HepG2 (cell line): ENCODE data around the gene ABHD15. TPM values are rescaled to one million over a fixed set of nuclear protein-coding genes. Genes with fewer than 3 reads are reported as not detected.

ENCODE experiments used
- CHD4 ChIP-seq: fragments of 200-600 bp; sonication (generic); IDR thresholded peaks from 2 replicates; pipeline ENCODE4 v1.7.0; 2017; ENCODE audit warnings: mild to moderate bottlenecking, low read length, borderline replicate concordance
- KDM5A ChIP-seq: fragments of 200-600 bp; sonication (generic); IDR thresholded peaks from 2 replicates; pipeline ENCODE4 v1.7.0; 2018; ENCODE audit warnings: antibody characterized with exemption, mild to moderate bottlenecking, low read length, borderline replicate concordance
- NPAS2 ChIP-seq: sonication (generic); formaldehyde crosslinking; IDR thresholded peaks from 2 replicates; pipeline ENCODE4 v1.8.0; 2022; ENCODE audit warnings: mild to moderate bottlenecking, missing genetic modification reagents, borderline replicate concordance
- PHF20 ChIP-seq: sonication (generic); formaldehyde crosslinking; IDR thresholded peaks from 2 replicates; pipeline ENCODE4 v1.5.0; 2020; ENCODE audit warnings: mild to moderate bottlenecking, missing genetic modification reagents
- PREB ChIP-seq: sonication (generic); formaldehyde crosslinking; IDR thresholded peaks from 2 replicates; pipeline ENCODE4 v1.4.0; 2020; ENCODE audit warnings: missing genetic modification reagents
- PRPF4 ChIP-seq: fragments of 200-400 bp; formaldehyde crosslinking; IDR thresholded peaks from 2 replicates; pipeline ENCODE4 v1.6.1; 2016; ENCODE audit warnings: low read length, low read depth; ENCODE audit not compliant: poor library complexity, severe bottlenecking
- RAD21 ChIP-seq: fragments of 450-650 bp; formaldehyde crosslinking; IDR thresholded peaks from 2 replicates; pipeline ENCODE4 v1.5.0; 2020; ENCODE audit warnings: mild to moderate bottlenecking
- RFX1 ChIP-seq: fragments of 450-650 bp; IDR thresholded peaks from 2 replicates; pipeline ENCODE4 v1.6.1; 2017
- SMARCE1 ChIP-seq: fragments of 450-650 bp; IDR thresholded peaks from 2 replicates; pipeline ENCODE4 v1.6.1; 2017; ENCODE audit warnings: borderline replicate concordance
- TFDP1 ChIP-seq: IDR thresholded peaks from 2 replicates; pipeline ENCODE4 v1.6.1; 2016; ENCODE audit warnings: missing compliant biosample characterization, missing genetic modification reagents, borderline replicate concordance
- TRIM24 ChIP-seq: sonication (generic); formaldehyde crosslinking; IDR thresholded peaks from 2 replicates; pipeline ENCODE4 v1.8.0; 2022; ENCODE audit warnings: mild to moderate bottlenecking, missing genetic modification reagents
- ZHX2 ChIP-seq, 2 experiments: sonication (generic) in 1 of 2; formaldehyde crosslinking in 1 of 2; IDR thresholded peaks; 2 replicates each; pipeline versions ENCODE4 v1.6.1 to v1.9.0; 2014 to 2022; ENCODE audit warnings: antibody characterized with exemption in 1 of 2, borderline replicate concordance in 1 of 2, inconsistent platforms in 1 of 2, low read depth in 1 of 2, missing genetic modification reagents in 1 of 2
- ZNF510 ChIP-seq: sonication (generic); formaldehyde crosslinking; IDR thresholded peaks from 2 replicates; pipeline ENCODE4 v1.4.0; 2020; ENCODE audit warnings: low read depth, mild to moderate bottlenecking, missing genetic modification reagents
- ZNF567 ChIP-seq: sonication (generic); formaldehyde crosslinking; IDR thresholded peaks from 2 replicates; pipeline ENCODE4 v1.8.1; 2023; ENCODE audit warnings: mild to moderate bottlenecking, missing genetic modification reagents, borderline replicate concordance
- ZNF614 ChIP-seq: IDR thresholded peaks from 2 replicates; pipeline ENCODE4 v1.6.1; 2018; ENCODE audit warnings: missing biosample characterization, missing genetic modification reagents, inconsistent platforms, borderline replicate concordance
- ZNF710 ChIP-seq: sonication (generic); formaldehyde crosslinking; IDR thresholded peaks from 2 replicates; pipeline ENCODE4 v1.5.0; 2020; ENCODE audit warnings: mild to moderate bottlenecking, missing genetic modification reagents, borderline replicate concordance
- ZNF737 ChIP-seq: sonication (generic); formaldehyde crosslinking; IDR thresholded peaks from 2 replicates; pipeline ENCODE4 v1.5.0; 2020; ENCODE audit warnings: missing genetic modification reagents, mild to moderate bottlenecking, borderline replicate concordance
- ZNF768 ChIP-seq: sonication (generic); formaldehyde crosslinking; IDR thresholded peaks from 2 replicates; pipeline ENCODE4 v1.4.0; 2020; ENCODE audit warnings: missing genetic modification reagents
- polyA plus RNA-seq, 8 experiments: library from polyadenylated mRNA; depleted of rRNA in 3 of 8; stranded (reverse) in 7 of 8; unstranded in 1 of 8; fragments of >200 nt; fragmentation: Illumina TruSeq in 4 of 8; extraction: Trizol in 4 of 8; gene quantifications; 2 replicates each; pipeline versions ENCODE4 v1.2.1 to v1.2.3, GENCODE V29; 2011 to 2016; ENCODE audit warnings: low read depth in 4 of 8, missing spikeins in 1 of 8, mixed read lengths in 1 of 8; ENCODE audit not compliant: insufficient read depth in 1 of 8
- total RNA-seq, 5 experiments: library from RNA; depleted of rRNA; stranded (reverse); fragments of >200 nt; fragmentation: Illumina TruSeq; extraction: Trizol; gene quantifications; 2 replicates each; pipeline ENCODE4 v1.2.3, GENCODE V29; 2016; ENCODE audit warnings: low read depth in 1 of 5

The ABHD15 gene
- total and polyA plus RNA-seq, 2 of the 13 experiments (the other 11 are each of a cell fraction or from before 2014, with no cell fraction given), result 2.4 to 7.7 TPM

- TF ChIP-seq PRPF4 (no peak), PHF20 (CRISPR knock-in tag) (peak; percentile 54; the same call in 1 of the 2 replicates), ZNF768 (peak; percentile 44; the same call in 1 of the 2 replicates), KDM5A (no peak), ZNF614 (CRISPR knock-in tag) (peak; percentile 72; the same call in 1 of the 2 replicates), SMARCE1 (no peak), ZNF710 (peak; percentile 62; the same call in 1 of the 2 replicates), RFX1 (no peak), ZNF737 (CRISPR knock-in tag) (no peak), RAD21 (peak; percentile 61), ZNF510 (CRISPR knock-in tag) (0 out of 2 replicates have a peak, but pooled peaks have one; percentile 60), ZHX2 (IDR thresholded peaks at IDR 0.05; ENCODE audit: low read depth) (no peak), ZHX2 (CRISPR knock-in tag; IDR thresholded peaks at IDR 0.05; ENCODE audit: borderline replicate concordance) (no peak), TRIM24 (CRISPR knock-in tag) (no peak), CHD4 (no peak), PREB (CRISPR knock-in tag) (no peak), NPAS2 (no peak), ZNF567 (CRISPR knock-in tag) (no peak), TFDP1 (CRISPR knock-in tag) (peak; percentile 73; the same call in 1 of the 2 replicates)
Measured at GRCh38 chr17:29574732-29575510, 8.1 kb upstream of the ABHD15 start (continued).
